HG02870 (cell line): Measurements from ENCODE around the gene CD52.
A peak's percentile ranks its signal among the peaks of the same experiment; 100 is the strongest.

Source experiments
- ATAC-seq: cut with Tn5 transposase; IDR thresholded peaks from one replicate; pipeline ENCODE4 v1.9.1; 2021; ENCODE audit warnings: mild to moderate bottlenecking, moderate library complexity; ENCODE audit not compliant: unreplicated experiment

Gene CD52

GRCh38 chr1:26317612-26318337, at the start of gene CD52:
CD52 (plus strand) TSS chr1:26317958; CDS start chr1:26318018, 60 bp downstream.
- peak; percentile 30 for ATAC-seq

DNA sequence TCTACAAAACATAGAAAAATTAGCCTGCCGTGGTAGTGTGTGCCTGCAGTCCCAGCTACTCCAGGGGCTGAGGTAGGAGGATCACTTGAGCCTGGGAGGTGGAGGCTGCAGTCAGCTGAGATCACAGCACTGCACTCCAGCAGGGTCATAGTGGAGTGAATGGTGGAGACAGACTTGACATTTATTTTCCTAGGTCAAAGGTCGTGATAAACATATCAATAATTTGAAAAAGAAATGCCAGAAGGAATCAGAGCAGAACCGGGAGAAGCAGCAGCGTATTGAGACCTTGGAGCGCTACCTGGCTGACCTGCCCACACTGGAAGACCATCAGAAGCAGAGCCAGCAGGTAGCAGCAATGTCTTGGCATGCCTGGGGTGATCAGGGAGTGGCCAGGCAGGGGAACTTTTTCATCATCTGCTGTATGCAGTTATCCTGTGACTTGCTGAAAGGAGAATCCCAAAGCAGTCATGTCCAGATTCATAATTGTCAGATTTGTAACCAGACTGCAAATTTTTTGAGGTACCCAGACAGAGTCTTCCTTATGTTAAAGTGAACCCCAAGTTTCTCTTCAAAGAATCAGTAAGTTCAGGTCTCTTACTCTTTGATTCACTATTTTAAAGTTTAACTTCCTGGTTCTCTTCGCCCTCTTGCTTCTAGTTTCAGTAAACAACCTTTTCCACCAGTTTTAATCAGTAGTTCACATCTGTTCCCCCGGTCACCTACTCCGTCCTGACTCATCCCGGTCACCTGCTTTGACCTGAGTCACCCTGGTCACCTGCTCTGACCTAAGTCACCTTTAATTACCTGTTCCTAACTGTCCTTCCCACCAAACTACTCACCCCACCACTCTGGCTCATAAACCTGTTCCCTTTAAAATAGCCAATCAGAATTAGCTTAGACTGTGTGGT, 49.2 kb upstream of the CD52 start:
- no peak for ATAC-seq

- no peak for ATAC-seq
Measured at GRCh38 chr1:26269198-26269550, 48.6 kb upstream of the CD52 start.

DNA sequence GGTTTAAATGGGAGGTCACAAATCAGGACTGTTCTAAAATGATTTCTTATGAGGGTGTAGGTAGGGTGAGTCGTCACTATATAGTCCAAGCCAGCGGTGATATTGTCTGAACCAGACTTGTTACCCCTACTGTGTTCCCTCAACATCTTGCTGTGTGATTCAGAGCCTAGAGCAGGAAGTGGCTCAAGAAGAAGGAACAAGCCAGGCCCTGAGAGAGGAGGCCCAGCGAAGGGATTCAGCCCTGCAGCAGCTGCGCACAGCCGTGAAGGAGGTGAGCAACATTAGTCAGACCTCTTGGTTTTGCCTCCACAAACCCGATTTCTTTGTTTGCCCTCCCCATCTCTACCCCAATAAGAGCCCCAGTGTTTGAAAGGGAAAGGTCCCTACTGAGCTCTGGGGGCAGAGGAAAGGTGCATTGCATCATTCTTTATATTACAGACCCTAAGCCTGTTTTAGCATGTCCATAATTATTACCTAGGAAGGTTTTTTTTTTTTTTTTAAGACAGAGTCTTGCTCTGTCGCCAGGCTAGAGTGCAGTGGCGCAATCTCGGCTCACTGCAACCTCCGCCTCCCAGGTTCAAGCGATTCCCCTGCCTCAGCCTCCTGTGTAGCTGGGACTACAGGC, 42.8 kb upstream of the CD52 start:
- ATAC-seq = no peak

DNA sequence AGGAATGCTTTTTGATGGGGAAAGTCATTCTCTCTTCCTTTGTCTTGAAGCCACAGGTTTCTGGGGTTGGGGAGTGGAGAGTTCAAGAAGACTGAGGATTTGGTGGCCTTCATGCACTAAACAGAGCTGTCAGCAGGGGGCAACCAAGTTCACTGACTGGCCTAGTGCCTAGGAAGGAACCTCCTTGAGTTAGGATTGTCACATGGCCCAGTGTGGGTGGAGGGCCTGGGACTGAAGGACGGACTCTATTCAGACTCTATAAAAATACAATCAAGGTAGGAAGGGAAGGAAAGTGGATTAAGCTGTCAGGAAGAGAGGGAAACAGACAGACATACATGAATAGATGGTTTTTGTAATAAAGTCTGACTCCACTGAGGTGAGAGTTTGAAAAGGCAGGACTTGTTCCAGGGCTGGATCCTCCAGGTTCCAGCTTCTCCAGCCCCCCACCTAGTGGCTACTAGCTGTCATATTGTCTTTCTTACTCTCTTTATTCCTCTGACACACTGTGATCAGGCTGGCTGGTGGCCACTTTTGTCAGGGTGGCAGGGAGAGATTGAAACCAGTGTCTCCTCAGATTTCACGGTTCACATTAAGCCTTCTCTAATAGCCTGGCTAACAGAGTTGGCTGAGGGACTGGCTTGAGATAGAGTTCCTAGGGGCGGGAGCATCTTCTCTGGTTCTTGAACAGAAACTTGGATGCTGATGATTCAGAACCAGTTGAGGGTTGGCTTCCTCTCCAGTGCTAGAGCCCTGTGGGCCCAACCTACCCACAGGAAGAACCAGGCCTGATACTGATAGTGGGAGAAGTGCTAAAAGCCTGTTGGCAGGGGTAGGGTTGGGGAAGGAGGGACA, 42.0 kb upstream of the CD52 start:
- ATAC-seq = no peak

- no peak for ATAC-seq
Measured at GRCh38 chr1:26276432-26276838, 41.3 kb upstream of the CD52 start.

DNA sequence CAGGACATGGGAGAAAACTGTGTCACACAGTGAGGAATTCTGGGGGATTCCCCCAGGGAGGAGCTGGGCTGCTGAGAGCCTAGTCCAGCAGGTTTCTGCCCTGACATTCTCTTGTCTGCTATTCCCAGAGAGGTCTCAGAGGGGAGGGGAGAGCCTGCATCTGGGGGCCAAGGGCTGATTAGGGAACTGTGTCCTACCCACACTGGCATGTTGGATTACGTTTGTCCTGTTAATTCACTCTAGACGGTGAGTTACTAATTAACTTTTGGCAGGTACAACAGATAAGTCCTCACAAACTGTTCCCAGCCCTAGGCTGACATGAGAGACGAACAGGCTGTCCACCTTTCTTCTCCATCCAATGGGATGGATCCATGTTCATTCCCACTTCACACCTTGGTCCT, 40.5 kb upstream of the CD52 start:
- no peak for ATAC-seq

DNA sequence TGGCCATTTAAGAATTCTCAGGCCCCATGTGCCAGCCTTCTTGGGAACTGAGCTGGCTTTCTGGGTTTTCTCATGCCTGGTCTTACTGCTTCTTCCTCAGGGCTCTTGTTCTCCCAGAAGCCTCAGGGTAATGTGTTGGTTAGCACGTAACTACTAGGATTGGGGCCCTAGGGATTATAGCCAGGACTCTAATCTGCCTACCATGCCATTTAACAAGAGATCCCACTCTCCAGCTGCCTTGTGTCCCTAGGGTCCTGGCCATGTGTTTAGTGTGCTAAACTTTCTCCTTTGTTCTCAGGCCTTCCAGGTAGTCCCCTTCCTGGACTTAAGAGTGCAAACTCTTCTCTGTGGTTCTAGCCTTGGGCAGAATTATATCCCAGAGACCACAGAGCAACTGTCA, 40.0 kb upstream of the CD52 start:
- ATAC-seq = no peak

DNA sequence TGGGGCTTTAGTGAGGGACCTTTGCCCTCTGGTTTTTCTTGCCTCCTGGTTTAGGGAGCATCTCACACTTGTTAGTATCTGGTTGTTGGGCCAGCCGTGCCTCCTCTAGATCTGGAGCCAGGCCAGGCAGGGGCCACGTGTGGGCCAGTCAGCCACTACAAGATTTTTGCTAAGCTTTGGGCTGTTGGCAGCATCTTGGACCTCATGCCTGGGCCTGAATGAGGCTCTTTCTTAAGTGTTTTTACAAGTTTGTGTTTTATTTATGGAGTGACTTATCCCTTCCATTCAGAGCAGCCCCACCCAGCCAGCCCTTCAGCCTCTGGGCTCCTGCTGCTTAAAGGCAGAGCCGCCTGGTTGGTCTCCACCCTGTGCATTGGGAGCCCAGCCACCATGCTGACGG, 39.5 kb upstream of the CD52 start:
- ATAC-seq = no peak

DNA sequence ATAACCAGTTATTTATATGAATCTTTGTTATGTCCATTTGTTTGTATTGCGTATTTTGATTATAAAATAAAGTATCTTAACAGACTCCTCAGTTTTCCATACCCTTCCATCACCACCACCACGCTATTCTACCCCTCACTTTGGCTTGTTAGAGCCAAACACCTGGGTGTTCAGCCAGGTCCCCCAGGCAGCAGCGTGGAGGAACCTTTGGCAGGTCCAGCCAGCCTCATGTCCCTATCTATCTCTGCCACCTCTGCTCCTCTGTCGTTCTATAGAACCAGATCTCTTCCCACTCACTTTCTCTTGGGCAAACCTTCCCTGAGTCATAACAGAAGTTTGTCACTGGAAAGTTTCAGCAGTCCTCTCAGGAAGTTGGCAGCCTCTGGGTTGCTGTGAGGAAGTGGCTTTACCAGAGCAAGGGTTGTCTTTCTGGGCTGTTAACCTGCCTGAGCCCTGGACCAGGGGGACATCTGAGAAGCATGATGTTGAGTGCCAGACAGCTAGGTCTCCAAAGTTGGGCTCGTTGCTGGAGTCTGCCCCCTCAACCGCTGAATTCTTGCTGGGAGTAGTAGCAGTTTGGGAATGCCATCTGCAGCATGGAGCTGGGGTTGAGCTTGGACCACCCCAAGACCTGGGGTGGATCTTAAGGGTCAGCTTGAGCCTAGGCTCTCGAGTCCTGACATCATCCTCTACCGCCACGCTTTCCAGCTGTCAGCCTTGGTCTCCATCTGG, 38.9 kb upstream of the CD52 start:
- ATAC-seq = no peak

DNA sequence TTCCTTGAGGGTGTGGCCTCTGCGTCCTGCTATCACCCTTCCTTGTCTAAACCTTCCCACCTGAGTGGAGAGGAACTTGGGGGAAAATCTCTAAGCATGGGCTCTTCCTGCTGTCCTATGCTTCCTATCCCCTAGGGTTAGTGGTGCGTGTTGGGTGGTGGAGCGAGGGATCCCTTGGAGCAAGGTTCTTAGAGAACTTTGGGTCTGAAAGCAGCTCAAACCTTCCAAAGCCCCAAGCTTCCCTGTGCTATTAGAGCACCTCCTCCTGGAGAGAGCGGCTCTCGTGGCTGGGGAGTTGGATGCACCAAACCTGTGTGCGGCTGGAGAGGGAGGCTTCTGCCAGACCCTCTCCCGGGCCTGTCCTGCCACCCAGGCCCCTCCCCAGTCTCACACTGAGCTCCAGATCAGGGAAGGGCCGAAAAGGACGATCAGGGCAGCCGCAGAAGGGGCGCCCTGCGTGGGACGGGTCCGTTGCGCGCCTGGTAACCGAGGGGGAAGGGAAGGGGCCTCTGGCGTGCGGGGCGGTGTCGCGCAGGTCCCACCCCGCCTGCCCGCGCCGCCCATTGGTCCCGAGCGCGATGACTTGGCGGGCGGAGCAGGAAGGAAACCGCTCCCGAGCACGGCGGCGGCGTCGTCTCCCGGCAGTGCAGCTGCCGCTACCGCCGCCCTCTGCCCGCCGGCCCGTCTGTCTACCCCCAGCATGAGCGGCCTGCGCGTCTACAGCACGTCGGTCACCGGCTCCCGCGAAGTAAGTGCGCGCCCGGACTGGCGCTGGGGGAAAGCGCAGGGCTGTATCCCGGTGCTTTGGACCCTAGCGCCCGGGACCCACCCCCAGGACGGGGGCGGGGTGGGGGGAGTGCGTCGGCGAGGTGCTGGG, 38.1 kb upstream of the CD52 start, which contains the start of gene SH3BGRL3:
Gene SH3BGRL3, plus strand, starts transcription at position 631 of the 877 bp plus-strand sequence. Its CDS starts 70 bp downstream, at position 701.
- ATAC-seq = peak; percentile 71

DNA sequence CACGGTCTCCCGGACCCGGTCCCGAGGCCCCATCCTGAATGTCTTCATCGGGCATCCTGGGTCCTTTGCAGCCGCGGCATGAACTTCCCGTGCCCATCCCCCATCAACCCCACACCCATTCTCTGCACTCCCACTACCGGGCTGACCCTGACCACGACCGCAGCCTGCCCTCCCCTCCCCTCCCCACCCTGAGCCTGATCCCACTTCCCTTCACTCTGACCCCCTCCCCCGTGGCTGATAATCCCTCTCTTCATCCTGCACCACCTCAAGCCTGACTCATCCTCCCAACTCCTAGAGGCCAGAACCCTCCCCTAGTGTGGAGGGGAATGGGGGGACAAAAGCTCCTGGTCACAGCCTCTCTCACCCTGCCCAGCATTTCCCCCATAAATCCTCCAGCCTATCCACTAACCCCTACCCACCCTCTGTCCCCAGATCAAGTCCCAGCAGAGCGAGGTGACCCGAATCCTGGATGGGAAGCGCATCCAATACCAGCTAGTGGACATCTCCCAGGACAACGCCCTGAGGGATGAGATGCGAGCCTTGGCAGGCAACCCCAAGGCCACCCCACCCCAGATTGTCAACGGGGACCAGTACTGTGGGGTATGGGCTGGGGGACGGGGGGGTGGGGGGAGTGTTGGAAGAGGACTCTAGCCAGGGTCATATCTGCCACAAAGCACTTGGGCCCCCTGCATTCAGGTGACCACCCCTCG, 37.3 kb upstream of the CD52 start:
- ATAC-seq = no peak

DNA sequence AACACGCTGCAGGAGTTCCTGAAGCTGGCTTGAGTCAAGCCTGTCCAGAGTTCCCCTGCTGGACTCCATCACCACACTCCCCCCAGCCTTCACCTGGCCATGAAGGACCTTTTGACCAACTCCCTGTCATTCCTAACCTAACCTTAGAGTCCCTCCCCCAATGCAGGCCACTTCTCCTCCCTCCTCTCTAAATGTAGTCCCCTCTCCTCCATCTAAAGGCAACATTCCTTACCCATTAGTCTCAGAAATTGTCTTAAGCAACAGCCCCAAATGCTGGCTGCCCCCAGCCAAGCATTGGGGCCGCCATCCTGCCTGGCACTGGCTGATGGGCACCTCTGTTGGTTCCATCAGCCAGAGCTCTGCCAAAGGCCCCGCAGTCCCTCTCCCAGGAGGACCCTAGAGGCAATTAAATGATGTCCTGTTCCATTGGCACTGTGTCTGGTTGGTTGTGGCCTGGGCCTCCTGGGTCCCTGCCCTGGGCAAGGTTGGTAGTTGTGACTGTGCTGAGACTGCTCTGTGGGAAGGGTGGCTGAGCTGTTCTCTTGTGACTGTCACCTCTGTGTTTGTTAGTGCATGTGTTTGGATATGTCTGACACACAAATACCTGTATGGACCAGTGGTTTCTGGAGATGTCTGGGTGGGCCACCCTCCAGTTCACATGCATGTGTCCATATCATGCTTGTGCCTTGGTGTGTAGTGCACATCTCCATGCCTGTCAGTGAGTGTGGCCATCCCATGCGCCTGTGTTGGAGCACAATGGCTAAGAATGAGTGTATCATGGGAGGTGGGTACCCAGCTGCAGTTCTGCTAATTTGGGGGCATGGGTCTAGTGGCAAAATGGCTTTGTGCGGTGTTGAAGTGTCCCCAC, 36.4 kb upstream of the CD52 start:
- ATAC-seq = no peak

DNA sequence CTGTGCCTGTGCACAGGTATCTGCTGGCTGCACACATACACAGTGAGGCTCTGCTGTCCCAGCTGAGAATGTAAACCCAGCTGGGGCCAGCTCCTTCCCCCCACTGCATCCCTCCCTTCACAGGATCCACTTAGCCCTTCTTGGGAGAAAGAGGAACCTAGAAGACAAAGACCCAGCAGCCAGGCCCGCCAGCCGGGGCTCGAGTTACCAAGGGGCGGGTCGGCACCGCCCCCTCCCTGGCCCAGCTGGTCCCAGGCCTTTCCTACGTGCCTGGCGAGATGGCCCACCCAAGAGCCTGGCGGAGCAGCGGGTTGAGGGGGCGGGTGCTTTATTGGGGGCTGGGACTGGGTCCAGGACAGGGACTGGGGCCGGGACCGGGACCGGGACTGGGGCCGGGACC, 35.8 kb upstream of the CD52 start:
- ATAC-seq = no peak

GRCh38 chr1:26282401-26282918, 35.3 kb upstream of the CD52 start:
- ATAC-seq = no peak

DNA sequence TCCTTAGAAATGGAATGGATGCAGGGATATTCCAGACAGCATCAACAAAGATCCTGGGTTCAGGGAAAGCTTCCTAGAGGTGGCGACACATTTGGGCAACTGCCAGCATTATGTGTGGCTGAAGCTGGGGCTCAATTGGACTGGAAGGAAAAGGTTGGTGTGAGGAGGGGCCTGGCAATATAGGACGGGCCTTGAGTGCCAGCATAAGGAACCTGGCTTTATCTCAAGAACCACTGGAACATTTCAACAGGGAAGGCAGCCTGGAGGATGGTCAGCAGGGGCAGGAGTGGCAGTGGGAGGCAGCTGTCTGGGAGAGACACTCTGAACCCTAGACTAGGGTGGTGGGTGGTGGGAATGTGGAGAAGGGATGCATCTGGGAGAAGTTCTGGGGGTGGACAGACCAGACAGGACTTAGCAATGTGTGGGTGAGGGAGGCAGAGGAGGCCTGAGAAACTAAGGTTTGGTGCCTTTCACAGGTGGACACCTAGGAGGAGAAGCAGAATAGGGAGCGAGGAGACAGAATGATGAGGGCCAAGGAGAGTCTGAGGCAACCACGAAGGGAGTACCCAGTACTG, 34.4 kb upstream of the CD52 start:
- no peak for ATAC-seq
